Osteoblast (primary cell): ENCODE results near the gene RDM1. TPM values are rescaled to one million over a fixed set of nuclear protein-coding genes. Genes with fewer than 3 reads are reported as not detected.

Source experiments
- DNase-seq: peaks from one replicate; pipeline ENCODE4 v3.0.0; 2011; ENCODE audit warnings: low spot score, mixed read lengths; ENCODE audit not compliant: insufficient read length; ENCODE audit errors: missing footprints
- H2AFZ ChIP-seq: 2 replicates; pipeline ENCODE4 v1.6.0; 2011; ENCODE audit warnings: mild to moderate bottlenecking, low read length
- H3K27ac ChIP-seq: 2 replicates; pipeline ENCODE4 v1.5.1; 2011; ENCODE audit warnings: mild to moderate bottlenecking, low read depth, low read length, moderate library complexity
- H3K27me3 ChIP-seq: 2 replicates; pipeline ENCODE4 v1.6.0; 2012; ENCODE audit warnings: mild to moderate bottlenecking, control low read depth, inconsistent platforms, low read length, moderate library complexity; ENCODE audit not compliant: insufficient read depth
- H3K36me3 ChIP-seq: 2 replicates; pipeline ENCODE4 v1.5.1; 2011; ENCODE audit warnings: mild to moderate bottlenecking, low read length, control low read depth, moderate library complexity; ENCODE audit not compliant: insufficient read depth
- H3K4me1 ChIP-seq: 2 replicates; pipeline ENCODE4 v1.5.1; 2011; ENCODE audit warnings: mild to moderate bottlenecking, low read length, control low read depth, moderate library complexity; ENCODE audit not compliant: insufficient read depth
- H3K4me2 ChIP-seq: 2 replicates; pipeline ENCODE4 v1.6.0; 2011; ENCODE audit warnings: mild to moderate bottlenecking, low read length; ENCODE audit not compliant: insufficient read depth
- H3K4me3 ChIP-seq: fragments of 200-600 bp; sonication (generic); 3 replicates; pipeline ENCODE4 v1.5.1; 2012; ENCODE audit warnings: mild to moderate bottlenecking, low read length, inconsistent platforms; ENCODE audit not compliant: insufficient read depth
- H3K79me2 ChIP-seq: 2 replicates; pipeline ENCODE4 v1.6.0; 2012; ENCODE audit warnings: mild to moderate bottlenecking, low read length, control low read depth, inconsistent platforms; ENCODE audit not compliant: insufficient read depth
- H3K9me3 ChIP-seq: 2 replicates; pipeline ENCODE4 v1.5.1; 2011; ENCODE audit warnings: low read depth, low read length, control low read depth
- H4K20me1 ChIP-seq: 2 replicates; pipeline ENCODE4 v1.6.0; 2012; ENCODE audit warnings: mild to moderate bottlenecking, low read length, control low read depth; ENCODE audit not compliant: insufficient read depth
- CTCF ChIP-seq: IDR thresholded peaks from 2 replicates; pipeline ENCODE4 v1.5.1; 2011; ENCODE audit warnings: mild to moderate bottlenecking, low read depth, low read length, moderate library complexity; ENCODE audit errors: extremely low read depth
- total RNA-seq: library from RNA; depleted of rRNA; stranded (reverse); fragments of >200 nt; gene quantifications from 2 replicates; pipeline ENCODE4 v1.2.3, GENCODE V29; 2012

Gene RDM1
- total RNA-seq, 1 donor, result 0.36 TPM

GRCh38 chr17:35953720-35954119 is 23.1 kb upstream of the RDM1 start:
- no peak for TF ChIP-seq CTCF
- Histone ChIP-seq H3K9me3 (no peaks in the 10 kb centered on the region), H3K4me3 (no peak overlapping the region), H2AFZ (no peak overlapping the region), H3K27ac (no peak overlapping the region), H3K36me3 (no peaks in the 10 kb centered on the region), H3K79me2 (no peaks in the 10 kb centered on the region), H4K20me1 (no peaks in the 10 kb centered on the region), H3K4me1 (no peaks in the 10 kb centered on the region), H3K4me2 (no peak overlapping the region), H3K27me3 (peaks cover 15% of the 10 kb centered on the region)
- no peak for DNase-seq

GRCh38 chr17:35949401-35949800 is 18.8 kb upstream of the RDM1 start:
- Histone ChIP-seq H3K4me2 (no peak overlapping the region), H3K79me2 (no peaks in the 10 kb centered on the region), H3K4me1 (peaks cover 2% of the 10 kb centered on the region), H3K27ac (no peak overlapping the region), H4K20me1 (no peaks in the 10 kb centered on the region), H3K4me3 (no peak overlapping the region), H3K36me3 (no peaks in the 10 kb centered on the region), H3K27me3 (peaks cover 5% of the 10 kb centered on the region), H3K9me3 (no peaks in the 10 kb centered on the region), H2AFZ (no peak overlapping the region)
- no peak for TF ChIP-seq CTCF
- no peak for DNase-seq

DNA sequence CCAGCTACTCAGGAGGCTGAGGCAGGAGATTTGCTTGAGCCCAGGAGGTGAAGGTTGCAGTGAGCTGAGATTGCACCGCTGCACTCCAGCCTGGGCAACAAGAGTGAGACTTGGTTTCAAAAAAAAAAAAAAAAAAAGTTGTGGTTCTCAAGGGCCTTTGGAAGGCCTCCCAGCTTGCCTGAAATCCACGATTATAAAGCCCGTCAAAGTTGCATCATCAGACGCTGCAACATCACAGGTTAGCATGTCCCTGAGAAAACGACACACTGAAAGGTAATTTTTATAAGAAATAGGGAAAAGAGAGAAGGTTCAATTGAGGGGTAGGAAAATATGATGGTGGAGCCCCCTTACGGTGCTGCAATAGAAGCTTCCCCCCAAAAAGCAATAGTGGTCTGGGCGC is 17.5 kb upstream of the RDM1 start:
- Histone ChIP-seq H3K4me3 (no peak overlapping the region), H4K20me1 (no peaks in the 10 kb centered on the region), H3K36me3 (no peaks in the 10 kb centered on the region), H2AFZ (no peak overlapping the region), H3K27ac (no peak overlapping the region), H3K4me1 (peaks cover 2% of the 10 kb centered on the region), H3K79me2 (no peaks in the 10 kb centered on the region), H3K4me2 (no peak overlapping the region), H3K9me3 (no peaks in the 10 kb centered on the region), H3K27me3 (peaks cover 9% of the 10 kb centered on the region)
- no peak for TF ChIP-seq CTCF
- no peak for DNase-seq

DNA sequence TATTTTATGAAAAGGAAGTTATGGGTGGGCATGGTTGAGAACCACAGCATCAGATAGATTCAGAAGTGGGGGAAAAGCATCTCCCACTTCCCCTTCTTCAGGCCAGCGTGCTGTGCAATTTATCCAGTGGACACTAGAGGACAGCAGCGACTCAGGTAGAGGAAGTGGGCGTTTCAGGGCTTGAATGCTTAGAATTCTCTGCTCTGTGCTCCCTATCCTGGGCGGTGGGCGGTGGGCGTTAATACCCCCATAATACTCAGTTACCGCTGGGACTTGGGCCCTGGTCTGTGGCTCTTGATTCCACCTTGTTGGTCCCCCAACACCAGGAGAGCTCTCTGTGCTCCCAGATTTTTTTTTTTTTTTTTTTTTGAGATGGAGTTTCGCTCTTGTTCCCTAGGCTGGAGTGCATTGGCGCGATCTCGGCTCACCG is 16.6 kb upstream of the RDM1 start:
- H2AFZ ChIP-seq, result peak overlapping the region; percentile 92
- H4K20me1 ChIP-seq, result no peaks in the 10 kb centered on the region
- no peak overlapping the region for H3K27ac ChIP-seq
- no peaks in the 10 kb centered on the region for H3K9me3 ChIP-seq
- no peaks in the 10 kb centered on the region for H3K36me3 ChIP-seq
- peaks cover 8% of the 10 kb centered on the region for H3K27me3 ChIP-seq
- H3K4me1 ChIP-seq, result peaks cover 2% of the 10 kb centered on the region
- H3K79me2 ChIP-seq, result no peaks in the 10 kb centered on the region
- peak overlapping the region; percentile 82 for H3K4me2 ChIP-seq
- DNase-seq, result no peak
- TF ChIP-seq CTCF, result peak; percentile 84
- H3K4me3 ChIP-seq, result peak overlapping the region; percentile 61
